Activated T-cell treated with anti-CD3 and anti-CD28 coated beads for 4 hours (primary cell): Measurements from ENCODE around the gene TCF19.

ENCODE experiments used
- DNase-seq: peaks from one replicate; pipeline ENCODE4 v3.0.0-alpha.2; 2020

The TCF19 gene

DNA sequence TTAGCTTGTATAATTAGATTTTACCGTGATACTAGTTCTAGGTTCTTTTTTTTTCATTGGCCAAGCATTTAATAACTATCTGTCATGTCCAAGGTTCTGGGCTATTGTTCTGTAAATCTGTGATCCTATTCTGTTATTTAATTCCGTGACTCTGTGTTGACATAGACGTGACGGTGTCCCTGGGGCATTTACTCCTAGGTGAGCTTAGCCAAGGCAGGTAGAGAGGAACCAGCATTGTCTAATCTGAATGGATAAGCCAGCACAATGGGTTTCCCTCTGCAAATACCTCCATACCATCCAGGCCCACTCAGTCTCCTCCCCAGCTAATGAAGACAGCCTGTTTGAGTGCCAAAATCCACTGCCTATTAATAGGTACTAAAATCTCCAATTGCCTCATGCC lies 29.3 kb upstream of the TCF19 start:
- DNase-seq = no peak

DNA sequence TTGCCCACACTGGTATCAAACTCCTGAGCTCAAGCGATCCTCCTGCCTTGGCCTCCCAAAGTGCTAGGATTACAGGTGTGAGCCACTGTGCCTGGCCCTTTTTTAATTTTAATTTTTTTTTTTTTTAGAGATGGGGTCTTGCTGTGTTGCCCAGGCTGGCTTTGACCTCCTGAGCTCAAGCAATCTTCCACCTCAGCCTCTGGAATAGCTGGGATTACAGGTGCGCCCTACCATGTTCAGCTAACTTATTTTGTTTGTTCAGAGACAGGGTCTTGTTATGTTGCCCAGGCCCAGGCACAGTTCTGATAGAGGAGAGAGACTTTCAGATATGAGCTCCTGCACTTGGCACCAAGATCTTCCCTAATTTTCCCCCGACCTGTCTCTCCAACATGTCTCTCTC lies 27.6 kb upstream of the TCF19 start:
- no peak for DNase-seq

DNA sequence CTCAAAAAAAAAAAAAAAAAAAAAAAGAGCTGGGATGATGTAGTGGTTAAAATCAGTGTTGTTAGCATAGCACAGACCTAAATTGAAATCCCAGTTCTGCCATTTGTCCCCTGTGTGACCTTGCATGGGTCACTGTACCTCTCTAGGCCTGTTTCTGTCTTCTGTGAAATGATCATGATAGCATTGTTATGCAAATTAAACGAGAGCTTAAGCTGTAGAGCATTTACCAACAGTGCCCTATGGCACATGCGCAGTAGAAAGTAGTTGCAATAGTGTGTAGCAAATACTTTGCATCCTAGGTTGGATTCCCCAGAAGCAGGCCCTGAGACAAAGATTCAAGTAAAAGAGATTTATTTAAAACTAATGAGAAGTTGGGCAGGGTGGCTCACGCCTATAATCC lies 26.8 kb upstream of the TCF19 start:
- DNase-seq = no peak

DNA sequence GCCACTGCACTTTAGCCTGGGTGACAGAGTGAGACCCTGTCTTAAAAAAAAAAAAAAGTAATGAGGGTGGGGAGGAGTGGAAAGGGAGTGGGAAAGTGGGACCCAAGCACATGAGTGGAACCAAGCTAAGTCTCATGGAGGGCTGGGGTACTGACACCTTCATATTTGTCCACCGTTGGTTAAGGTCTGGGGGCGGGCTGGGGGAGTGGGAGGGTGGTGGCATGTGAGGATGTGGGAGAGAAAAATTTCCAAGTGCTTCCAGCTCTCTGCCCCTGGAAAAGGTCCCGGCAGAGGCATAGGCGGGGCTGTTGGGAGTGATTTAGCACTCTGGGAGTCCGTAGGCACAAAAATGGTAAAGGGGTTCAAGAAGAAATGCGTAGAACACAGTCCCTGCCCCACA lies 25.6 kb upstream of the TCF19 start:
- DNase-seq = no peak

DNA sequence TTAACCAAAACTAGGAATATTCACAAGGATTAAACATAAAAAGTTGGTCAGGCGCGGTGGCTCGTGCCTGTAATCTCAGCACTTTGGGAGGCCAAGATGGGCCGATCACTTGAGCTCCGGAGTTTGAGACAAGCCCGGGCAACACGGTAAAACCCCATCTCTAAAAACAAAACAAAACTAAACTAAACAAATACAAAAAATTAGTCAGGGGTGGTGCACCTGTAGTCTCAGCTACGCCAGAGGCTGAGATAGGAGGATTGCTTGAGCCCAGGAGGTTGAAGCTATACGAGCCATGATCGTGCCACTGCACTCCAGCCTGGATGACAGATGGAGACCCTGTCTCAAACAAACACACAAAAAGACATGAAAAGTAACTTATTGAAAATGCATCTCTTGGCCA lies 22.7 kb upstream of the TCF19 start:
- no peak for DNase-seq

DNA sequence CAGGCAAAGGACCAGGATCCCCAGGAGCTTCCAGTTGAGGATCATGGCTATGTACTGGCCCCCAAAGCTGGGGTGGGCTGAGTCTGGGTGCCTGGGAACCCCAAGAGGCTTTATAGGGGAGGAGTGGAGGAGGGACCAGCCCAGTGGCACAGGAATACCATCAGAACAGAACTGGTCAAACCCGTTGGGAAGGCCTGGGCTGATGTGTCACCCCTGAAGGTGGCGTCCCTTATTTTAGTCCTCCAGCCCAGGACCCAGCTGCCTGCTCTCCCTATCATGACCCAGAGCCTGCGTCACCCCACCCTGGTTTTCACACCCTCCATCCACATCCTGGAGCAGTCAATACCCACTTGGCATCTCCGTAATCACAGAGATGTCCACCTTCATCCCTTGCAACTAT lies 19.4 kb upstream of the TCF19 start, which contains the start of gene PSORS1C2:
Gene PSORS1C2 (minus strand): TSS at position 85 of the 400 bp plus-strand sequence. CDS start 40 bp downstream, at position 45.
- no peak for DNase-seq

DNA sequence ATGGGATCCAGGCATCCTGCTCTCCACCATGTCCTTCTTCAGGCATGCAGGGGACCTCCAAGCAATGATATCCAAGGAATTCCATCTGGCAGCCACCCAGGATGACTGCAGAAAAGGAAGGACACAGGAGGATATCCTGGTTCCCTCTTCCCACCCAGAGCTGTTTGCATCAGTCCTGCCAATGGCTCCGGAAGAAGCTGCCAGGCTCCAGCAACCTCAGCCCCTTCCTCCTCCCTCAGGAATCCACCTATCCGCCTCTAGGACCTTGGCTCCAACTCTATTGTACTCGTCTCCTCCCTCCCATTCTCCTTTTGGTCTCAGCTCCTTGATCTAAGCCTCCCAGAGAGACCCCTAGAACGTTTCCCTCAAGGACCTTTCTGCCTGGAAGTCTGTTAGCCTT lies 18.8 kb upstream of the TCF19 start:
- no peak for DNase-seq

DNA sequence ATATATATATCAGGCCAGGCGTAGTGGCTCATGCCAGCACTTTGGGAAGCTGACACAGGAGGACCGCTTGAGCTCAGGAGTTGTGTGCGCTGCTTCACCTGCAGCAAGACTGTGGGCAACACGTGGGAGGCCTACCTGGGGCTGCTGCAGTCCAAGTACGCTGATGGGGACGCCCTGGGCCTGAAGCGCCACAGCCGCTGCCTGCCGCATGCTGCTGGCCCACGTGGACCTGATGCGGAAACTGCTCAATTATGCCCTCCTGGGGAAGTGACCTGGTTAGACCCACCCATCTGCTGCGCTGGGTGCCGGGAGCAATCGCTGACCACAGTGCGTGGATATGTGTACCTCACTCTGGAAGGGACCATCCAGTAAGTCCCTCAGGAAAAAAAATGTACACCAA lies 17.7 kb upstream of the TCF19 start:
- no peak for DNase-seq

DNA sequence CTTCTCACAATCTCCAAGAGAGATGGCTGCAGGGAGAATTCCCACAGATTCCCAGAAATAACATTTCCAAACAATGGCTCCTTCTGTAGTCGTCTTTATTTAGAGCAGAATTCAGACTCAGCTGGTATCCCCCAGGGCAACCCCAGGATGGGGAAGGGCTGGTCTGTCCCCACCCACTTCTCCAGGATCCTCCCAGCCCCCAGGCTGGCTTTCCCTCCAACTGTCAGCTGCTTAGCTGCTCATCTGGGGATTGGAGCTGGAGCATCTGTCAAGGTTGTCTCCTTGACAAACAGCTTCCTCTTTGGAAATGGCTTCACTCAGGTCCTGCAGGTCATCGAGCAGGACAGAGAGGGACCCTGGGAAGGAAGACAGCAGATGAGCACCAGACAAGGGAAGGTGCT lies 16.0 kb upstream of the TCF19 start:
- no peak for DNase-seq

DNA sequence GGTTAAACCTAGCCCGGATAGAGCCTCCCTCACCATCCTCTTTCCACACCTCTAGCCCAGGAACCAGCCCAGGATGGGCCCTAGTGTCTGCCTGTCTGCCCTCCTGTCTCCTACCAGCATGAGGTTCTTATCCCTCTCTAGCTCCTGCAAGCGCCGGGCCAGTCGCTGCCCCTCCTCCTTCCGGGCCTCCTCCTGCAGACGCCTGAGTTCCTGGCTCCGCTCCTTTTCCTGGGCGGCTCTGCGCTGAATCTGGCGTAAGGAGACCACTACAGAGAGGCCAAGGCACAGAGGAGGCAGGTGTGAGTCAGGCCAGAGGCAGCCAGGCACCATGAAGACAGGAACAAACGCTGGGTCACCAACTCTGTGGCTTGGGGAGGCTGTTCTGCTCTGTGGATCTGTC lies 15.2 kb upstream of the TCF19 start:
- no peak for DNase-seq

DNA sequence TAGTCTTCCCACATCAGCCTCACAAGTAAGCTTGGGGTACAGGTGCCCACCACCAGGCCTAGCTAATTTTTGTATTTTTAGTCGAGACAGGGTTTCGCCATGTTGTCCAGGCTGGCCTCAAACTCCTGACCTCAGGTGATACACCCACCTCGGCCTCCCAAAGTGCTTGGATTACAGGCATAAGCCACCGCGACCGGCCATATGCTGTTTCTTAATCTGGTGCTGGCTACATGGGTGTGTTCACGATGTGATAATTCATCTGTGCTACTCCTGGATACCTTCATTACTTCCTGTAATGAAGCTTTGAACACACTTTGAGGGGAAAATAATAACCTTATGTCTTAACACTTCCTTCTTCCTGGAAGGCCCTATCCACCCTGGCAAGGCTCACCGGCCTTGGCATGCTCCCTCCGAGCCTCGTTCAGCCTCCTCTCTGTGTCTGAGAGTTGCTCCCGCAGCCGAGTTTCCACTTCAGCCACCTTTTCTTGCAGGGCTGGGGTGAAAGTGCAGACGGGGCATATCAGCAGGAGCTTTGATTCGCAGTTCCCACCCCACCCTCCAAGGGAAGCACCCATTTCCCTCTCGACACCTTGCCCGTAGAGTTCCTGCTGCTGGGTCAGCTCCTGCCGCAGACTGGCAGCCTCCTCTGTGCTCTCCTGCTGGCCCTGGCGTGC lies 14.0 kb upstream of the TCF19 start:
- no peak for DNase-seq

DNA sequence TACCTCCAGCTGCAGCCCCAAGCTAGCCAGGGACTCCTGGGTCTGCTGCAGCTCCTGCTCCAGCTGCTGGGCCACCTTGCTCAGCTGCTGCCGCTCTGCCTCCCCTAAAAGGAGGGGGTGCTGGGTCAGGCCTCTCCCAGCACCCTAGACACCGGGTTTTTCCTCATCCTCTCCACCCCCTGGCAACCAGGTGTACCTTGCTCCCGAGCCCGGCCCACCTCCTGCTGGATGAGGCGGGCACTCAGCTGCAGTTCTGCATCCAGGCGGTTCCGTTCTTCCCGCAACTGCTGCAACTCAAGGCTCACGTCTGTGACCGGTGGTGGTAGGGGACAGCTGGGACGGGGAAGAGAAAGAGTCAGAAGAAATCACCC lies 13.4 kb upstream of the TCF19 start:
- no peak for DNase-seq

DNA sequence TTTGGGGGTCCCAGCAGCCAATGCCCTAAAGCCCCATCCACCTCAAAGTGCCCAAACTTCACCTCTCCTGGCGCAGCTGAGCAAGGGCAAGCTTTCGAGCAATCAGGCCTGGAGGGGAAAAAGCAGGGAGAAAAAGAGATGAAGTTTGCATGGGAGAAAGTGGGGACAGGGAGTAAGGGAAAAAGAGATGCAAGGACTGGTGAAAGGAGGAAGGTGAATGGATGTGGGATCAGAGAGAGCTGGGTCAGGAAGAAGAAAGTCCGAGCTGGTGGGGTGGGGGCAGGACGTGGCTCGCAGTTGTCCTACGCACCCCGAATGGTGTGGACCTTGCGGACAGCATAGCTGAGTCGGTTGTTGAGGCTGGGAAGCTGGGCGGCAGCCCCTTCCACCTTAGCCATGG lies 13.0 kb upstream of the TCF19 start:
- no peak for DNase-seq

DNA sequence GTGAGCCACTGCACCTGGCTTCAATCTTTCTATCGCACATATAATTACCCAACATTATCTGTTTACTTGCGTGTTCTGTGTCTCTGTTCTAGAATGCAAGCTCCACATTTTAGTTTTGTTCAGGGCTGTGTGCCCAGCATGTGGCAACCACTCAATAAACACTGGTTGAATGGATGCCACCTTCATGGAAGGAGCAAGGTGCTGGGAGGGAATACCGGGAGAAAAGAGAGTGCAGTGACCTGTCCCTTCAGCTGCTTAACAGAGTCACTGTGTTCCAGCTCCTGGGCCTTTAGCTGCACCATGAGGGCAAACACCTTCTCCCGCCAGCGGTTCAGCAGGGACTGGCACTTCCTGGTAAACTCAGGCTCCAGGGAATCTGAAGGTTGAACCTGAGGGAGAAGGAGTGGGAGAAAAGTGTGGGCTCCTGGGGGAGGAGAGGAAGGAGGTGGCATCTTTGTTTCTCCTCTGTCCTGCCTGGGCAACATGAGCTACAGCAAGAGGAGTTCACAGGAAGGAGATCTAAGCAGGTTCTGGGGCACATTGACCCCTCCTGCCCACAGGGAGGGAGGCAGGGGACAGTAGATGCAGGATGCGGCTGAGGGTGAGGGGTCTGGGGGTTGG lies 8.5 kb upstream of the TCF19 start:
- DNase-seq = no peak

DNA sequence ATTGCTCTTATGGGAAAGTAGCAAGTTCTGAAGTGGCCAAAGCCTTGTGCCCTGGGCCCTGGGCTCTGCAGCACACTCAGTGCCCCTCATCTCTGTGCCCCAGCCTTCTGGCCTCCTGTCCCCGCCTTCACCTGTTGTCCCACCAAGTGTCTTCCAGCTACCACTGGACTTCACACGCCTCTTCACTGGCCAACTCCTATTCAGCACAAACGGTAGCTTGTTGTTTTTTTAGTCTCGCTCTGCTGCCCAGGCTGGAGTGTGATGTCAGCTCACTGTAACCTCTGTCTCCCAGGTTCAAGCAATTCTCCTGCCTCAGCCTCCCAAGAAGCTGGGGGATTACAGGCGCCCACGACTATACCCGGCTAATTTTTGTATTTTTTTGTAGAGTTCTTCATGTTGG lies 5.6 kb upstream of the TCF19 start:
- no peak for DNase-seq

DNA sequence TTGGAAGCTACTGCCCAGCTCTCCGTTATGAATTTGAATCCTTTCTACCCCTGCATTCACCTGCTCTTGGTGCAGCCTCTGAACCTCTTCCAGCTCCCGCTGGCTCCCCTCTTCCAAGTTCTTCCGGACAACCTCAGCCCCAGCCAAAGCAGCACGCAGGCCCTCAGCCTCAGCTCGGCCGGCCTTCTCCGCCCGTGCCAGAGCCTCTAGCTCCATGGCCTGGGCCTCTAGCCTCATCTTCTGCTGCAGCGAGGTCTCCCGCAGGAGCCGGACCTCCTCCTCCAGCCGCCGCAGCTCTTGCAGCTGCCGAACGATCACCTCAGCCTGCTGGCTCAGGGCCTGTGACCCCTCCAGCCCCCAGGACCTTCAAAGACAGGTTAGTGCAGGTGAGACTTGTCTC lies 4.0 kb upstream of the TCF19 start:
- no peak for DNase-seq

DNA sequence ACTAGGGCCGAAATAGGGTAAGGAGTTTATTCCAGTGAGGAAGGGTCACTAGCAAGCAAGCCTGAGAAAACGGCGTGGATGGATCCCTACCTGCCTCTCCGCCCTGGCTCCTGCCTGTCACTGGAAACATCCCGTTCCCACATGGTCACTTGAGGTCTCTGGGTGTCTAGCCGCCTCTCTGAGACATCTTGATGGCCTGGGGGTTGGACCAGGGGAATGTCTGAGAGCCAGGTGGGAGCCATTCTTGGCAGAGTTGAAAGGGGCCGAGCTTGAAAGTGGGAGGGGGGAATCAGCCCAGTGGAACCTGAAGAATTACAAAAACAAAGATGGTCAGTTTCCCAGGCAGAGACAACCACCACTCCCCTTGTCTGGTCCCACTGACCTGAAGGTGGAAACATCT lies 1.7 kb upstream of the TCF19 start:
- DNase-seq = no peak

DNA sequence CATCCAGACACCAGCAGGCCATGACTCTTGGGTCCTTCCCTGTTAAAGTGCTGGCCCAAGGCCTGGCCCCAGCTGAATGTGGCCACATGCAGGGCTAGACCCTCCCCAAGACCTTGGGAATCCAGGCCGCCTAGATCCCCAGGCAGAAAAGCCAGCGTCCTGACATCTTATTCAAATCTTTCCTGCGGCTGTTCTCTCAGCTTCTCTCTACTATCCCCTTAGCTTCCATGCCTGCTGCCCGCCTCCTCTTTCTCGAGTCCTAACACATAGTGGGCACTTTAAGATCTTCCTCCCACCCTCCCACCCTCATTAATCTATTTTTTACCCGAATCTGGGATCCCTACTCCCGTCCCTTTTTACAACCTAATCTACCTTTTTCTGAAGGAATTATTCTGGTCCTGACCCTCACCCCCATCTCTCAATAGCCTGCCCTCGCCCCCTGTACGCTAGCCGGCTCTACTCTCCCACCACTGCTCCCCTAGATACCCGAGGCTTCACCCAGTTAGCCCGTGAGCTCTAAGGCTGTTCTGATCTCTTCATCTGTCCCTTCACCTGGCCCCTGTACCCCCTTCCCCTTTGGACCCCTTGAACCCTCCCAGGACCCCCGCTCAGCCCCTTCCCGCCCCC lies 763 bp upstream of the TCF19 start, which contains the start of gene CCHCR1:
Gene CCHCR1 (minus strand): TSS at position 290 of the 627 bp plus-strand sequence. CDS start 202 bp downstream, at position 88.
- no peak for DNase-seq

DNA sequence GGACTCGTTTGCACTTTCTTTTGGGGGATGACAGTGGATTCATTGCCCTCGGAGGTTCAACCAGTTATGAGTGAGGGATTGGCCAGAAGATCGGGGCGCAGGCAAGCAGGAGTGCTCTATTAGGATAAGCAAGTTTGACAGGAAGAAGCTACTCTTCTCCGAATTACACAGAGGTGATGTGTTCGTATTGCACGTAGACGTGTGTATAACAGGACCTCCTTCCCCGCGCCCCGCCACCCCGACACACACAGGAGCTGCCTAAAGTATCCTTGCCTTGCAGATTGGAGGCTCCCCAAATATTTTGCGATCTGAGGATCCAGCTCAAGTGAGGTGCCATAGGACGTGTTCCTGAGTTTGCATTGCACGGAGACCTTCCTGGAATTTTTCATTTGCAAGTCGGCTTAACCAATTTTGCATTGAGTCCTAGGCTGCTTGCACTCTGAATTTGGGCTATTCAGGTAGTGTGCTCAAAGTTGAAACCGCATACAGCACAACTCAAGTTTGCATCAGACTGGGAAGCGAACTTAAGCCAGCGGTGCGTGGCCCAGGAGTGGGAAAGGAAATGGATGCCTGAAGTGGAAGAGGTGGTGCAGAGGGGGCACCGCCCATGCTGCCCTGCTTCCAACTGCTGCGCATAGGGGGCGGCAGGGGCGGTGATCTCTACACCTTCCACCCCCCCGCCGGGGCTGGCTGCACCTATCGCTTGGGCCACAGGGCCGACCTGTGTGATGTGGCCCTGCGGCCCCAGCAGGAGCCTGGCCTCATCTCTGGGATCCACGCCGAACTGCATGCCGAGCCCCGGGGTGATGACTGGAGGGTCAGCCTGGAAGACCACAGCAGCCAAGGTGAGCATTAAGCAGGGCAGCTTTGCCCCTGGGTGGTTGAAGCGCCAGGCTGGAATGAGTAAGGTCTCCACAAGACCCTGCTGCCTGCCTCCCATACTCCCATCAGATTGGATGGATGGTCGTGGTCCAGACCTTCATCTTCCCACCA lies 770 bp downstream of the TCF19 start:
- no peak for DNase-seq

DNA sequence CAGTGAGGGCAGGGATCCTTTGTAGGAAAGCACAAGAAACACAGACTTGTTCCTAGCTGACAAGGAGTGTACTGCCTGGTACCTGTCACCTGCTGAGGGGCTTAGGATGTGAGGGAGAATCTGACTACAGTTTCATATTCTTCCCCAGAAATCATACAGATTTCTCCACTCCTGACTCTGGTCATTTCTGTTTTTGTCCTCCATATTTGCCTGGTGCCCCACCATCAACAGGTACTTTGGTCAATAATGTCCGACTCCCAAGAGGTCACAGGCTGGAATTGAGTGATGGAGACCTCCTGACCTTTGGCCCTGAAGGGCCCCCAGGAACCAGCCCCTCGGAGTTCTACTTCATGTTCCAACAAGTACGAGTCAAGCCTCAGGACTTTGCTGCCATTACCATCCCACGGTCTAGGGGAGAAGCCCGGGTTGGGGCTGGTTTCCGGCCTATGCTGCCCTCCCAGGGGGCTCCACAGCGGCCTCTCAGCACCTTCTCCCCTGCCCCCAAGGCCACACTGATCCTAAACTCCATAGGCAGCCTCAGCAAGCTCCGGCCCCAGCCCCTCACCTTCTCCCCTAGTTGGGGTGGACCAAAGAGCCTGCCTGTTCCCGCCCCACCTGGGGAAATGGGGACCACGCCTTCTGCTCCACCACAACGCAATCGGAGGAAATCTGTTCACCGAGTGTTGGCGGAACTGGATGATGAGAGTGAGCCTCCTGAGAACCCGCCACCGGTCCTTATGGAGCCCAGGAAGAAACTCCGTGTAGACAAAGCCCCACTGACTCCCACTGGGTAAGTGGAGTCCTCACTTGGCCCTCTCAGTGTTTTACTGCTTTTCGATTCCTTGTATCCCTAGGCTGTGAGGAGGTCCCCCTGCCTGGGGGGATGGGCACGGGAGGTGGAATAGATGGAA lies 3.1 kb downstream of the TCF19 start:
- no peak for DNase-seq

DNA sequence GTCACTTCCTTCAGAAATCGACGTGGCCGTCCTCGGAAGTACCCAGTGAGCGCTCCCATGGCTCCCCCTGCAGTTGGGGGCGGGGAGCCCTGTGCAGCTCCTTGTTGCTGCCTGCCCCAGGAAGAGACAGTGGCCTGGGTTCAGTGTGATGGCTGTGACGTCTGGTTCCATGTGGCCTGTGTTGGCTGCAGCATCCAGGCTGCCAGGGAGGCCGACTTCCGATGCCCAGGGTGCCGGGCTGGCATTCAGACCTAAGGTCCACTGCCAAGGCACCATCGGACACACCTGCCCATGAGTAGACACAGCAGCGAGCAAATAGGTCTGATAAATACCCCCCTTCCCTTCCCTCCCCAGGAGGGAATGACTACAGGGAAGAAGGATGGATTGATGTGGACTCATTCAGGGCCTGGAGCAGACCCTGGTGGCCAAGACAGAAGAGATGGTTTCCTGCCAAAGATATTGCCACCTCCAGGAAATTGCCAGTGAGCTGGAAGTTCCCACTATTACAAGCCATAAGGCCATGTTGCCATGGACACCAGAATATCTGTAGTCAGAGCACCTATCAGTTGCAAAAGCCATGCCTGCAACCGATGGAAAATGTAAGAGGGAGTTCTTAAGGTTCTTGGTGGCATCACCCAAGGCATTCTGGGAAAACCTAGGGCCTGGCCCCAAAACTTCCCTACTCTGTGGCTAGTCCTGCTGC lies 4.2 kb downstream of the TCF19 start:
- no peak for DNase-seq
